Kidney (tissue), 14 donors: ENCODE measurements around the gene MREG. TPM values are rescaled to one million over a fixed set of nuclear protein-coding genes. Genes with fewer than 3 reads are reported as not detected.

Source experiments
- DNase-seq, 5 donors: peaks; one replicate each; pipeline ENCODE4 v3.0.0-alpha.2; 2013 to 2020
- FAIRE-seq: peaks from 2 replicates; lab custom pipeline; 2012; peaks lifted over from hg19 to GRCh38; lab: Jason Lieb, UNC
- H3K27ac ChIP-seq, 2 donors: one replicate each; pipeline ENCODE4 v1.7.0; 2013; ENCODE audit warnings: low read depth in 2 of 2, low read length in 2 of 2, inconsistent platforms in 1 of 2
- H3K27me3 ChIP-seq: one replicate; pipeline ENCODE4 v1.7.1; 2013; ENCODE audit warnings: low read length, inconsistent platforms; ENCODE audit not compliant: control insufficient read depth, insufficient read depth
- H3K36me3 ChIP-seq, 3 donors: one replicate each; pipeline versions ENCODE4 v1.7.0 to v1.7.1; 2013; ENCODE audit warnings: low read length in 3 of 3, control low read depth in 1 of 3, inconsistent platforms in 1 of 3; ENCODE audit not compliant: insufficient read depth in 3 of 3, control insufficient read depth in 2 of 3
- H3K4me1 ChIP-seq, 3 donors: one replicate each; pipeline versions ENCODE4 v1.7.0 to v1.7.1; 2013; ENCODE audit warnings: low read length in 3 of 3, inconsistent platforms in 1 of 3, low read depth in 1 of 3; ENCODE audit not compliant: control insufficient read depth in 2 of 3, insufficient read depth in 2 of 3
- H3K4me3 ChIP-seq, 3 donors: one replicate each; pipeline versions ENCODE4 v1.7.0 to v1.8.1; 2013; ENCODE audit warnings: low read length in 3 of 3, control low read depth in 1 of 3, inconsistent platforms in 1 of 3
- H3K9ac ChIP-seq, 3 donors: one replicate each; pipeline versions ENCODE4 v1.7.0 to v1.7.1; 2013; ENCODE audit warnings: low read length in 3 of 3, control low read depth in 1 of 3, inconsistent platforms in 1 of 3
- H3K9me3 ChIP-seq, 3 donors: one replicate each; pipeline versions ENCODE4 v1.7.0 to v1.7.1; 2013; ENCODE audit warnings: low read length in 3 of 3, control low read depth in 1 of 3, inconsistent platforms in 1 of 3; ENCODE audit not compliant: control insufficient read depth in 2 of 3, insufficient read depth in 1 of 3
- CTCF ChIP-seq: IDR thresholded peaks from 3 replicates; pipeline ENCODE4 v1.5.1; 2012; ENCODE audit warnings: mild to moderate bottlenecking, moderate library complexity, borderline replicate concordance; ENCODE audit not compliant: insufficient read depth; ENCODE audit errors: extremely low read depth
- intact Hi-C: fragments of 100-400 bp; cut with DNase I; formaldehyde crosslinking; loops from one replicate; pipeline ENCODE4 v1.11.1; 2022
- polyA plus RNA-seq: library from polyadenylated mRNA; stranded (reverse); fragments of 350-450 nt; fragmentation: Illumina TruSeq; extraction: RNeasy Lipid Tissue Mini Kit (QIAGEN cat#74804); gene quantifications from one replicate; pipeline ENCODE4 v1.2.3, GENCODE V29; 2014; ENCODE audit warnings: low read depth, low replicate concordance; ENCODE audit not compliant: insufficient read depth
- total RNA-seq: library from RNA; stranded (reverse); fragmentation: NEBNext Ultra II Directional; extraction: Animal tissue kit (Norgen Biotek cat#: 25700); gene quantifications from one replicate; pipeline ENCODE4 v1.2.1, GENCODE V29; 2021
- donor health status: control.
- donor health status: control.
- donor health status: control.
- donor health status: control.
- donor health status: control.
- donor health status: DM: yes; HTN: yes; CAD: no.
- donor health status: Normal renal cell carcinoma (clear cell type).

MREG gene
- total and polyA plus RNA-seq, 2 donors from 2014 or later: 3.6 to 16.7 TPM

- FAIRE-seq (no peak), DNase-seq (no peak)
- Histone ChIP-seq H3K27me3 (no peaks in the 10 kb centered on the region), H3K4me3 (no peak overlapping the region), H3K9ac (no peak overlapping the region), H3K4me1 (peaks cover 0 to 10% (median 3%) of the 10 kb centered on the region in 3 donors), H3K9me3 (no peaks in the 10 kb centered on the region), H3K27ac (no peak overlapping the region), H3K36me3 (no peaks in the 10 kb centered on the region)
- intact Hi-C loops: no loop called here
- no peak for TF ChIP-seq CTCF
These were observed 4.0 kb upstream of the MREG start for GRCh38 chr2:216017365-216017764.

GRCh38 chr2:216016581-216016980 lies 3.2 kb upstream of the MREG start:
- no peak overlapping the region for H3K9ac ChIP-seq
- peaks cover 3 to 10% (median 3%) of the 10 kb centered on the region in 3 donors for H3K4me1 ChIP-seq
- no peaks in the 10 kb centered on the region for H3K9me3 ChIP-seq
- H3K27ac ChIP-seq: no peak overlapping the region
- TF ChIP-seq CTCF: no peak
- no peak overlapping the region for H3K4me3 ChIP-seq
- intact Hi-C loops: no loop called here
- DNase-seq (no peak), FAIRE-seq (no peak)
- H3K27me3 ChIP-seq: no peaks in the 10 kb centered on the region
- no peaks in the 10 kb centered on the region for H3K36me3 ChIP-seq

- Histone ChIP-seq H3K27me3 (no peaks in the 10 kb centered on the region), H3K9me3 (no peaks in the 10 kb centered on the region), H3K4me1 (peaks cover 3 to 10% (median 3%) of the 10 kb centered on the region in 3 donors), H3K9ac (no peak overlapping the region), H3K36me3 (no peaks in the 10 kb centered on the region), H3K4me3 (no peak overlapping the region), H3K27ac (no peak overlapping the region)
- no peak for TF ChIP-seq CTCF
- FAIRE-seq (no peak), DNase-seq (peak in 2 of 5 donors; percentile 33 to 50)
- intact Hi-C loops: no loop called here
These were observed 2.5 kb upstream of the MREG start for GRCh38 chr2:216015722-216016464.
